K562 treated with DMSO at 1 percent for 12 hours (cell line): ENCODE results near the gene PERM1. TPM values are rescaled to one million over a fixed set of nuclear protein-coding genes. Genes with fewer than 3 reads are reported as not detected.

Experiments
- total RNA-seq: library from RNA; unstranded; fragments of 300-600 nt; gene quantifications from 2 replicates; pipeline ENCODE4 v1.2.3, GENCODE V29; 2022; ENCODE audit not compliant: insufficient read depth

Gene PERM1, protein sequence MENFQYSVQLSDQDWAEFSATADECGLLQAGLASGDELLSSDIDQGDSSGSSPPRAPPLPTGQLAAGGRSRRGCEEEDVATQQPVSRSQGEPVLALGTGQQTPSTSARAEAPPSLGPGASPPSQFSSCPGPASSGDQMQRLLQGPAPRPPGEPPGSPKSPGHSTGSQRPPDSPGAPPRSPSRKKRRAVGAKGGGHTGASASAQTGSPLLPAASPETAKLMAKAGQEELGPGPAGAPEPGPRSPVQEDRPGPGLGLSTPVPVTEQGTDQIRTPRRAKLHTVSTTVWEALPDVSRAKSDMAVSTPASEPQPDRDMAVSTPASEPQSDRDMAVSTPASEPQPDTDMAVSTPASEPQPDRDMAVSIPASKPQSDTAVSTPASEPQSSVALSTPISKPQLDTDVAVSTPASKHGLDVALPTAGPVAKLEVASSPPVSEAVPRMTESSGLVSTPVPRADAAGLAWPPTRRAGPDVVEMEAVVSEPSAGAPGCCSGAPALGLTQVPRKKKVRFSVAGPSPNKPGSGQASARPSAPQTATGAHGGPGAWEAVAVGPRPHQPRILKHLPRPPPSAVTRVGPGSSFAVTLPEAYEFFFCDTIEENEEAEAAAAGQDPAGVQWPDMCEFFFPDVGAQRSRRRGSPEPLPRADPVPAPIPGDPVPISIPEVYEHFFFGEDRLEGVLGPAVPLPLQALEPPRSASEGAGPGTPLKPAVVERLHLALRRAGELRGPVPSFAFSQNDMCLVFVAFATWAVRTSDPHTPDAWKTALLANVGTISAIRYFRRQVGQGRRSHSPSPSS
- not detected in 2 replicates for total RNA-seq

DNA sequence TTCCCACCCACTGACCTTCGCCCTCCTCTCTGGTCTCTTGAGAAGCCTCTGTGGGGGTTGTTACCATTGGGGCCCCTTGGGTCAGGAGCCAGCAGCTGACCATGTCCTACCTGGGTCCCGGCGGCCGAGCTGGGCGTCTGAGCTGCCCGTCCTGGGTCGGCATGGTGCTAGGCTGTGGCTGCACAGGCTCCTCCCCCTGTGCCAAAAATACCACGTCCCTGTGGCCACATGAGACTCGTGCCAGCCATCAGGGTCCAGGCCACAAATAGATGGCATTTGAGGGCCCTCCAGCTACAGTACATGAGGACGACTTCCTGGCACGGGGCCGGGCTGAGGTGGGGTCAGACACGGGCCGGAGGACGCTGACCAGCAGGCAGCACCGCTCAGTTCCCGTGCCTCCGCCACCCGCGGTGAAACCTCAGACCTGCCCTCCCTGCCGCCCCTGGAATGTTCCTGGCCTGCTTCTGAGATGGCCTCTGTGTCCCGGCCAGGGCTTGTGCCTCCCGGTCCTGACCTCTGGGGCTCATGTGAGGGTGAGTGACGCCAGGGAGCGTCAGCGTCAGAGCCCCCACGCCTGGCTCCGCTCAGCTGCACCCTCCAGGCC is at the start of gene PERM1:
PERM1 (minus strand) TSS at position 139 of the 604 bp plus-strand sequence. CDS start 1,064 bp downstream, outside the sequence.

DNA sequence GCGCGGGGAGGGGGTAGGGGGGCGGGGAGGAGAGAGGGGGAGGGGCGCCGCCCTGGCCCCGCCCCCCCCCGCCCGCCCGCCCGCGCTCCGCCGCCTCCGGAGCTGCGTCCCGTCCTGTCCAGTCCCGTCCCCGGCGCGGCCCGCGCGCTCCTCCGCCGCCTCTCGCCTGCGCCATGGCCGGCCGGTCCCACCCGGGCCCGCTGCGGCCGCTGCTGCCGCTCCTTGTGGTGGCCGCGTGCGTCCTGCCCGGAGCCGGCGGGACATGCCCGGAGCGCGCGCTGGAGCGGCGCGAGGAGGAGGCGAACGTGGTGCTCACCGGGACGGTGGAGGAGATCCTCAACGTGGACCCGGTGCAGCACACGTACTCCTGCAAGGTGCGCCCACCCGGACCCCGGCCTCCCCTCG is 38.1 kb upstream of the PERM1 start, which contains the start of gene AGRN:
AGRN (plus strand) TSS at position 121 of the 405 bp plus-strand sequence; CDS start at position 174, 53 bp downstream.

DNA sequence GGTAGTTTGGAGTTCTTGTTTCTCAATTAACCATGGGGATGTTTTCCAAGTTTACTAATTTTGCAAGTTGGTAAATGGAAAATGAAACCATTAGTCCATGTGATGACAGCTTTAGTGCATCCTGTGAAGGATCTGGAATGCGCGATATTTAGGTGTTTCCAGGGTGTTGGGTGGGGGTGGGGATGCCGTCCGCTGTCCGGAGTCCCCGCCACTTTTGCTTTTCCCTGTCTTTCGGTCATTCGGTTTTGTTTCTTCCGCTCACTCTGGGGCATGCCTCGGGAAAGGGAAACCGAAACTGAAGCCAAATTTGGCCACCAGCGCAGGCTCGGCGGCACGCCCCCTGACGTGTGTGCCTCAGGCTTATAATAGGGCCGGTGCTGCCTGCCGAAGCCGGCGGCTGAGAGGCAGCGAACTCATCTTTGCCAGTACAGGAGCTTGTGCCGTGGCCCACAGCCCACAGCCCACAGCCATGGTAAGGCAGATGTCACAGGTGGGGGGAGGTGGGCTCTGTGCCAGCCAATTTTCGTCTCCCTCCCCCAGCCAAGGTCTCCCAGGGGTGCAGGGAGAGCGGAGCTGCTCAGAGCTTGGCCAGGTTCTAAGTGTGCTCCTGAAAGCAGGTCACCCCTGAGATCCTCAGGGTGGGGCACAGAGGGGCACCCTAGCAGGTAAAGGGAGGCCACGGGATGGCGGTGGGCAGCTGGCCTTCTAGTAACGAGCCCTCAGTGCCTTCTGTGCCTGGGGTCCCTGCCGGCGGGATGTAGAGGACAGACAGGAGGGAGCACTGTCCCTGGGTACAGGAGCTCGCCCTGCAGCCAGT is 31.4 kb upstream of the PERM1 start, which contains the start of gene ISG15:
ISG15 (plus strand) TSS at position 393 of the 817 bp plus-strand sequence; CDS start at position 470, 77 bp downstream.

DNA sequence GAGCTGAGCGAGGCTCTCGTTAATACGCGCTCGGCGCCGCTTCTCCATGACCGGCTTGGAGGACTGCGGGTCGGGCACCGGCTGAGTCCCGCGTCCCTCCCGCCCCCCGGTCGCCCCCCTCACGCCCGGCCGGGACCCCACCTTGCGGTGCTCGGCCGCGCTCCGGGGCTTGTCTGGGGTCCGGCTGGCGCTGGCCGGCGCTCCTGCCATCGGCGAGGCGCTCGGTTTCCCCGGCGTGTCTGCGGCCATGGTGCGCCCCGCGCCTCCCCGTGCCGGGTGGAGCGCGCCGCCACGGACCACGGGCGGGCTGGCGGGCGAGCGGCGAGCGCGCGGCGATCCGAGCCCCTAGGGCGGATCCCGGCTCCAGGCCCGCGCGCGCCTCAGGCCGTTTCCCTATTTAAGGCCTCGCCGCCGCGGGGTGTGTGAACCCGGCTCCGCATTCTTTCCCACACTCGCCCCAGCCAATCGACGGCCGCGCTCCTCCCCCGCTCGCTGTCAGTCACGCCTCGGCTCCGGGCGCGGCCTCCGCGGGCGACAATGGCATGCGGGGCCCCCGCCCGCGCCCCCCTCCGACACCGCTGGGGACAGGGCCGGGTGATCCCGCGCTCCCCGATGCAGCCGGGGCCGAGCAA is 17.9 kb upstream of the PERM1 start, which contains the start of gene HES4:
HES4 (minus strand) TSS at position 373 of the 632 bp plus-strand sequence; CDS start at position 249, 124 bp downstream.

DNA sequence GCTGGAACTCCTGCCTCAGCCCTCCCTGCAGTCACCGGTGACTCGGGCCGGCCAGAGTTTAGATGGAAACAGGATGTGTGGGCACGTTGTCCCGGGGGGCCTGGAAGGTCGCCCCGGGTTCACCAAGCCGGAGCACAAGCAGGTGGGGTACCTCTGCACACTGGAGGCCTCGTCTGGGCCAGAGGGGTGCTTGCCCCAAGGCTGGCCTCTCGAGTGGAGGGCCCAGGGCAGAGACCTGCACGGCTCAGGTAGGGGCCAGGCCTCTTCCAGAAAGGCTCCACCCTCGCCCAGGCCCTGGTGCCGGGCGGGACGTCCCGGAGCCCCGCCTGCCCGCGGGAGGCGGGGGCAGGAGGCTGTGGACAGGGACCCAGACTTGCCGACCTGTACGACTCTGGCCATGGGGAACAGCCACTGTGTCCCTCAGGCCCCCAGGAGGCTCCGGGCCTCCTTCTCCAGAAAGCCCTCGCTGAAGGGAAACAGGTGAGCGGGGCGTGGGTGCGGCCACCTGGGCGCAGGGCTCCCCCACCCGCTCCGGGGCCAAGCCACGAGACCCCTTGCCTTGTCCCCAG is 15.7 kb downstream of the PERM1 start, which contains the start of gene PLEKHN1:
PLEKHN1 (plus strand) TSS at position 348 of the 569 bp plus-strand sequence; CDS start at position 398, 50 bp downstream.

DNA sequence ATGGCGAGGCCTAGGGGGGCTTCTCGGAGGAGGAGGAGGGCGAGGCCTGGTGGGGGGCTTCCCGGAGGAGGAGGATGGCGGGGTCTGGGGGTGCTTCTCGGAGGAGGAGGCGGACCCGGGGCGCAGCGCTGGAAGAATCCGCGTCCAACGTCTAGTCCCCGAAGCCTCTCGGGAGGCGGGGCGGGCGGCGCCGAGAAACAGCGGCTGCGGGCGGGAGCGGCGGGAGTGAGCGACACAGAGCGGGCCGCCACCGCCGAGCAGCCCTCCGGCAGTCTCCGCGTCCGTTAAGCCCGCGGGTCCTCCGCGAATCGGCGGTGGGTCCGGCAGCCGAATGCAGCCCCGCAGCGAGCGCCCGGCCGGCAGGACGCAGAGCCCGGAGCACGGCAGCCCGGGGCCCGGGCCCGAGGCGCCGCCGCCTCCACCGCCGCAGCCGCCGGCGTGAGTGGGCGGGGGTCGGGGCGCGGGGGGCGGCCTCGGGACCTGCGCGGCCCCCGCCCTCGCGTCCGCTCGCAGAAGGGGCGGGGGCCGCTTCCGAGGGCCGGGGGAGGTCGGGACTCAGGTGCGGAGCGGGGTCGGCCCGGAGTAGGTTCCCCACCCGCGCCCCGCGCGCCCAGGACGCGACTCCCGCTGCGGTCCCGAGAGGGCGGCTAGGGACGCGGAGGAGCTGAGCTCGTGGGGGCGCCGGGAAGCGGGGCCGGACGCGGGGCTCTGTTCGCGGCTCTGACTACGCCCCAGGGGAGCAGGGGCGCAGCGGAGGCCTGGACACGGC is 21.3 kb downstream of the PERM1 start, which contains the start of gene KLHL17:
KLHL17 (plus strand) TSS at position 222 of the 769 bp plus-strand sequence; CDS start at position 332, 110 bp downstream.

DNA sequence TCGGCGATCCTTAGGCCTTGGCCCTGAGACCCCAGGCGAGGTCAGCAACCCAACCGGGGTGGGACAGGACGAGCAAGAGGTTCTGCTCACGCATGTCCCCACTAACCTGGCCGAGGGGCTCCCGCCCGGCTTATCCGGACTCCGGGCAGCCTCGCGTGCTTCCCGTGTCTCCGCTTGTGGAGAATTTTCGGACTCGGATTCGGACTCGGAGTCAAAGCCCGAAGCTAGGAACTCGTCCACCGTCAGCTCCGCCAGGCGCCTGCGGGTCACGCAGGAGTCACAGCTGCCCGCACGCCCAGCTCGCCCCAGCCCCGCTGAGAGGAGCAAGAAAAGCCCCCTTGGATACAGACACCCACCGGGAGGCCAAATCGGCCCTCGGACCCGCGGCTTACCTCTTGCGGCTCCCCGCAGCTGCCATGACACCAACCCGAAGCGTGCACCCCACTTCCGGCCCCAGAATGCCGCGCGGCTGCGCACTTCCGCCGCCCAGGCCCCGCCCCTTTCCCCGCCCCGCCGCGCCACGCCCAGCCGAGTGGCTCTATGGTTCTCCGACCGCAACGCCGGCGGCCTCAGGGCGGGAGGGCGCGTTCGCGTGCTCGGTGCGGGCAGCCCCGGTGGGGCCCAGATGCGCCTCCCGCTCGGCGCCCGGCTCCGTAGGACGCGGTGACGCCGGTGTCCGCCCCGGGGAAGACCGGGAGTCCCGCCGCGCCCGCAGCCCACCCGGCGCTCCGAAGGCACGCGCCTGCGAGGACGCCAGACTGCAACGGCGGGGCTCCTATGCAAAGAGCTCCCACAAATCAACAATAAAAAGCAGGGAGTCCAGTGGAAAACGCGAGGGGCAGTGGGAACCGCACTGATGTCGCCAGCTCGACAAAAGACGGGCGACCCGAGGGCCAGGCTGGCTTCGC is 22.8 kb downstream of the PERM1 start, which contains the start of gene NOC2L:
NOC2L (minus strand) TSS at position 434 of the 908 bp plus-strand sequence; CDS start at position 418, 16 bp downstream.

Other genes with a start within 250 kb of the PERM1 start
- 11.5 and 17.7 TPM in 2 replicates for gene SAMD11, start 58.2 kb downstream of the PERM1 start, total RNA-seq
- 118 and 136 TPM in 2 replicates for gene NOC2L, start 22.8 kb downstream of the PERM1 start, total RNA-seq
- 10.6 and 14.5 TPM in 2 replicates for gene KLHL17, start 21.5 kb downstream of the PERM1 start, total RNA-seq
- 0.34 and 0.36 TPM in 2 replicates for gene PLEKHN1, start 15.6 kb downstream of the PERM1 start, total RNA-seq
- 20.6 and 29.0 TPM in 2 replicates for gene HES4, start 18.0 kb upstream of the PERM1 start, total RNA-seq
- gene ISG15, start 31.4 kb upstream of the PERM1 start, total RNA-seq, result 83.6 and 158 TPM in 2 replicates
- gene AGRN, start 38.0 kb upstream of the PERM1 start, total RNA-seq, result 34.6 and 62.3 TPM in 2 replicates
- not detected in 2 replicates for gene RNF223, start 92.2 kb upstream of the PERM1 start, total RNA-seq
- 18.6 and 20.1 TPM in 2 replicates for gene C1orf159, start 134.0 kb upstream of the PERM1 start, total RNA-seq
- not detected in 2 replicates for gene TTLL10, start 191.8 kb upstream of the PERM1 start, total RNA-seq
- gene TNFRSF18, start 224.5 kb upstream of the PERM1 start, total RNA-seq, result not detected in 2 replicates
- not detected in 2 replicates for gene TNFRSF4, start 232.1 kb upstream of the PERM1 start, total RNA-seq
- 225 and 241 TPM in 2 replicates for gene SDF4, start 249.9 kb upstream of the PERM1 start, total RNA-seq